ENCODE measurements around the gene CD82. TPM values are rescaled to one million over a fixed set of nuclear protein-coding genes. Genes with fewer than 3 reads are reported as not detected.

The CD82 gene
- polyA plus RNA-seq, 3 donors = 14.6 to 20.4 (median 17.8) TPM

- DNase-seq (ENCODE audit: low read depth in 3 of 3, low spot score in 2 of 3) = no peak
Observed at GRCh38 chr11:44614281-44614775, 48.9 kb downstream of the CD82 start.

- no peak for DNase-seq (ENCODE audit: low read depth in 3 of 3, low spot score in 2 of 3)
Observed at GRCh38 chr11:44615041-44615755, 49.7 kb downstream of the CD82 start.

GRCh38 chr11:44615913-44616791 lies 50.7 kb downstream of the CD82 start:
- DNase-seq (ENCODE audit: low read depth in 3 of 3, low spot score in 2 of 3) = no peak

GRCh38 chr11:44617671-44618461 lies 52.4 kb downstream of the CD82 start:
- DNase-seq (ENCODE audit: low read depth in 3 of 3, low spot score in 2 of 3) = no peak

GRCh38 chr11:44618561-44619425 lies 53.3 kb downstream of the CD82 start:
- no peak for DNase-seq (ENCODE audit: low read depth in 3 of 3, low spot score in 2 of 3)

- no peak for DNase-seq (ENCODE audit: low read depth in 3 of 3, low spot score in 2 of 3)
Observed at GRCh38 chr11:44620328-44620725, 54.9 kb downstream of the CD82 start.

- DNase-seq (ENCODE audit: low read depth in 3 of 3, low spot score in 2 of 3) = peak in 1 of 3 donors; percentile 32
Observed at GRCh38 chr11:44621140-44621681, 55.7 kb downstream of the CD82 start.

- no peak for DNase-seq (ENCODE audit: low read depth in 3 of 3, low spot score in 2 of 3)
Observed at GRCh38 chr11:44621784-44622183, 56.3 kb downstream of the CD82 start.

- no peak for DNase-seq (ENCODE audit: low read depth in 3 of 3, low spot score in 2 of 3)
Observed at GRCh38 chr11:44622190-44622650, 56.8 kb downstream of the CD82 start.

GRCh38 chr11:44622721-44623258 lies 57.3 kb downstream of the CD82 start:
- no peak for DNase-seq (ENCODE audit: low read depth in 3 of 3, low spot score in 2 of 3)

- DNase-seq (ENCODE audit: low read depth in 3 of 3, low spot score in 2 of 3) = no peak
Observed at GRCh38 chr11:44623341-44623730, 57.9 kb downstream of the CD82 start.

- DNase-seq (ENCODE audit: low read depth in 3 of 3, low spot score in 2 of 3) = no peak
Observed at GRCh38 chr11:44623731-44624491, 58.4 kb downstream of the CD82 start.

- no peak for DNase-seq (ENCODE audit: low read depth in 3 of 3, low spot score in 2 of 3)
Observed at GRCh38 chr11:44624761-44625221, 59.3 kb downstream of the CD82 start.

GRCh38 chr11:44625759-44626523 lies 60.5 kb downstream of the CD82 start:
- no peak for DNase-seq (ENCODE audit: low read depth in 3 of 3, low spot score in 2 of 3)

GRCh38 chr11:44626645-44627044 lies 61.2 kb downstream of the CD82 start:
- DNase-seq (ENCODE audit: low read depth in 3 of 3, low spot score in 2 of 3) = no peak

GRCh38 chr11:44627165-44627789 lies 61.8 kb downstream of the CD82 start:
- DNase-seq (ENCODE audit: low read depth in 3 of 3, low spot score in 2 of 3) = no peak

All from right renal cortex interstitium (tissue), 3 donors.